NK-92 (cell line): Measurements from ENCODE around the gene RPS6KA2.
A peak's percentile ranks its signal among the peaks of the same experiment; 100 is the strongest.
"Not testable (repeated sequence)": the region's sequence is repeated elsewhere in the genome, so short reads cannot be mapped to it uniquely, and the experiment has no call there.

ENCODE experiments used
- DNase-seq: peaks from one replicate; lab custom pipeline; 2025; ENCODE audit not compliant: unreplicated experiment; lab: John Stamatoyannopoulos, UW

The RPS6KA2 gene

DNA sequence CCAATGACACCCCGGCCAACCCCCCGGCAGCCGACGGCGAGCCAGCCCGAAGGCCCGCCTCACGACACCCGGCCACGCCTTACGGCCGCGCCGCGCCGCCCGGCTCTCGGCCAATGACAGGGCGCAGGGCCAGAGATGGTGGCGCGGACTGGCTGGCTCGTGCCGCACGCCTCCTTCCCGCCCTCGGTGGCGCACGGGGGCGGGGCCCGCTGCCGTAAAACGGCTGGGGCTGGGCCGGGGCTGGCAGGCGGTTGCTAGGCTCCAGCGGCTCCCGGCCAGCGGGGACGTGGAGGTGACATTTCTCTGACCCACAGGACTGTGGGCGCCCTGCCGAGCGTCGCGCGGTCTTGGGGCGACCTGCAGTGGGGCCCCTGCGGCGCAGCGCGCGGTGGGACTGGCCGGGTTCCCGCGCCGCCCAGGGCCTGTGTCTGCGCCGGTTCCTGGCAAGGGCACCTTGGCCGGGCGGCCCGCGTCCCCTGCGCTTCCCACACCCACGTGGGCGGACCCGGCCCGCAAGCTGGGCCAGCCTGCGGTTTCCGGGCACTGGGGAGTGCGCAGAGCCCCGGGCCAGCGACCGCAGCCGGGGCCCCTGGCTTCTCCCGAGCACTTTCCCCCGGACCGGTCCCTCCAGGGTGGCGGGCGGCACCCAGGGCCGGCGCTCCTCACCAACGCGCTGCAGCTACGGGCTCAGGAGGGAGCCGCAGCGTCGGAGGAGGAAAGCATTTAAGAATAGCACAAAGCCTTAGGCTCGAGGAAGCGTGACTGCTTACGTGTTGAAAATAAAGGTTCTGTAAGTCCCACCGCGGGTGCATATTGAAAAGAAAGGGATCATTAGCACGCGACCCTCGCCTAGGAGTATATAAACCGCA, 243.9 kb downstream of the RPS6KA2 start, which contains the start of gene MPC1:
Gene MPC1, minus strand, starts transcription at position 8 of the 869 bp plus-strand sequence. CDS start 64 bp downstream, outside the sequence.
- peak; percentile 58 for DNase-seq

DNA sequence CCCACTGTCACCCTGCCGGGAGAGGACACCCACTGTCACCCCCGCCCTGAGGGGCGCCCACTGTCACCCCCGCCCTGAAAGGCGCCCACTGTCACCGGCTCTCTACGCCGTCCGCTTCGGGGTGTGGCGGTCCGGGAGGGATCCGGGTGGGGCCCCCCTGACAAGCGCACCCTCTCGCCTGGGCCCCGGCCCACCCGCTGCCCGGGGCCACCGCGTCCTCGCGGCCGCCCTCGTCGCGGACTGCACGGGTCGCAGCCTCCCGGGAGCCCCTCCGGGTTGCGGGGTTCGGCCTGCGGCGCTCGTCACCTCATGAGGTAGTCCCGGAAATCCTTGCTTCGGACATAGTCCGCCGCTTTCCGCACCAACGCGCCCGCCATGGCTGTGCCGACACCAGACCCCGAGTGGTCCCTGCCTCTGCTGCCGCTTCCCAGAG, 244.5 kb downstream of the RPS6KA2 start:
- DNase-seq, result no peak

DNA sequence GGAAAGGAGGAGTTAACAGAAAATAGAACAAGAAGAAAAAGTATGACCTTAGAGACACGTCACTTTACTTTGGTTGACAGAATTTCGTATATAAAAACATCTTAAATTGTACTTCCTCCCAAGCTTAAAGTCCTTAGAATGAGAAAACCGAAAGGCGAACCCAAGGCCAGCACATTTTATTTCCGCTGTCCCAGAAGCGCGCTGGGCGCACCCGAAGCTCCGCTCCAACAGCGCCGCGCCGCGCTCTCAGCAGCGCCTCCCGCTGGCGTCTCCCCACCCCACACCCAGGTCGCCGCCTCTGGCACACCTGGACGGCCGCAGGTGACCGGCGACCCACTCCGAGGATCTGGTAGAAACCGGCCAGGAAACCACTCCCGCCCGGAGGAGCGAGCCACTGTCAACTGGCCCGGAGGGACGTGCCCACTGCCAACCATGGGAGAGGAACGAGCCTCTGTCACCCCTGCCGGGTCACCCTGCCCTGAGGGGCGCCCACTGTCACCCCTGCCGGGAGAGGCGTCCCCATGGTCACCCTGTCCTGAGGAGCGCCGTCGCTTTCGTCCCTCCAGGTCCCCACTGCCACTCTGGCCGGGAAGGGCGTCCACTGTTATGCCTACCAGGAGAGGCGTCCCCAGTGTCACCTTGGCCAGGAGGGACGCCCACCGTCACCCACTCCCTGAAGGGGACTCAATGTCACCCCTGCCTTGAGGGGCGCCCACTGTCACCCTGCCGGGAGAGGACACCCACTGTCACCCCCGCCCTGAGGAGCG, 245.1 kb downstream of the RPS6KA2 start:
- no peak for DNase-seq

DNA sequence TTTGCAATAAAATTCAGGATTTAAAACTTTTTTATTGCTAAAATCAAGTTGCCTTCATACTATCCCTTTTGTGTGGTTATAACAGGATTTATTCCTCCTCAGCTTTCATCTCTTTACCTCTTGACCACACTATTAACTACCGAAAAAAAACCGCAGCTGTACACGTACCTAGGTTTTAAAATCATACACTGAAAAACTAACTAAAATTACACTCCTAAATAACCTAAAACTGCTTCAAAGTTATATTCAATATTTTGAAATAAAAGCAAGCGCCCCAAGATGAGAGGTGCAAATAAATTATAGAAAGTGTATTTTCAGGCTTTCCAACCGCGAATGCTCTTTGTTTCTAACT, 245.7 kb downstream of the RPS6KA2 start:
- no peak for DNase-seq

DNA sequence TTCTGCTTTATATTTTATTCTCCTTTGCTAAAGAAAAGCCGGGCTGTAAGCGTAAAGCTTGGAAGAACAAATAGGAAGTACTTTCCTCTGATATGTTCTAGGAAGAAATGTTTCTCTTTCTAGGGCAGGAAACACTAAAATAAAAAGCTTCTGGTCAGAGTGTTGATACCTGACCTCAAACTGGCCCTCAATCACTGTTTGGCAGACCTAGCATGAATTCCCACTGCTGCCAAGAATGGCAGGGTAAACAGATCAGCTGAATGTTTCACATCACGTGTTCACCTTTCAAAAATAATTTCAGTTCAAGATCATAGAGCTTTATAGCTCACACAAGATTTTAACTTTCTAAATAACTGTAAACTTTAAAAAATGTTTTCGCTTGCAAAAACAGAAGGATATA, 247.3 kb downstream of the RPS6KA2 start:
- DNase-seq, result no peak

DNA sequence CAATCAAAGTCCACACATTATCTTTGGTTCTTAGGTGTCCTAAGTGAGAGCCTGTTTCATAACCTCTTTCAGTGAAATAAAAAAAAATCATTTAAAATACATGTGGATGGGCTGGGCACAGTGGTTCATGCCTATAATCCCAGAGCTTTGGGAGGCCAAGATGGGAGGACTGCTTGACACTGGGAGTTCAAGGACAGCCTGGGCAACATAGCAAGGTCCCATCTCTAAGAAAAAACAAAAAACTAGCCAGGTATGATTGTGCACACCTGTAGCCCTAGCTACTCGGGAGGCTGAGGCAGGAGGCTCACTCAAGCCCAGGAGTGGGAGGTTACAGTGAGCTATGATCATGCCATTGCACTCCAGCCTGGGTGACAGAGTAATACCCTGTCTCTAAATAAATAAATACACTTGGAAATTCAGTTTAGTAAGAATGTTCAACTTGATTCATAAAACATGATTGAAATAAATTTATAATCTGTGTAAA, 247.9 kb downstream of the RPS6KA2 start:
- DNase-seq, result no peak

DNA sequence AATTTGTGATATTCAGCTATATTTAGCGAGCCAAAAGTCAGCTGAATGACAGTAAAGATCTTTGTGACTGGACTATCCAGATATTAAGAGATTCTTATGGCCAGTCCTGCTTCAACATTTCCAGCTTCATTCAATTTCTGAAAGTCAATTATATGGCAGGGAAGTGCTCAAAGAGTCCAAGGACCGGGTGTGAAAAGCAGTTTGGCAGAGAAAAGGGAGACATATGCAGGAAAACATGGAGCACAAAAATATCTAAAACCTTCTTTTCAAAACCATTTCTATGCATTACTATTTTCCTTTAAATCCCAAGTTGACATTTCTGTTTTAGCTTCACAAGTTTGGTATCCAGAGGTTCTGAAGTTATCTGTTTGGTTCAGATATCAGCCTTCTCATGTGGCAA, 249.3 kb downstream of the RPS6KA2 start:
- no peak for DNase-seq

DNA sequence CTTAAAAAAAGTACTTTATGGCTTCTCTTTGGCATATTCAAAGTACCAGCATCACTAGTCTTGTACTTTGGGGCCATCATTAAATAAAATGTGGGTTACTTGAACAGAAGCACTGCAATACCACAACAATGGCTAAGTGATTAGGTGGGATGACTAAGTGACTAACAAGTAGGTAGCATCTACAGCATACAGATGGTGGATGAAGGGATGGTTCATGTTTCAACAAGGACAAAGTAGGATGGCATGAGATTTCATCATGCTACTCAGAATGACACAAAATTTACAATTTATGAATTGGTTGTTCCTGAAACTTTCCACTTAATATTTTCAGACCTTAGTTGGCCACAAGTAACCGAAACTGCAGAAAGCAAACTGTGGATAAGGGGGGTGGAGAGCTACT, 252.0 kb downstream of the RPS6KA2 start:
- no peak for DNase-seq

DNA sequence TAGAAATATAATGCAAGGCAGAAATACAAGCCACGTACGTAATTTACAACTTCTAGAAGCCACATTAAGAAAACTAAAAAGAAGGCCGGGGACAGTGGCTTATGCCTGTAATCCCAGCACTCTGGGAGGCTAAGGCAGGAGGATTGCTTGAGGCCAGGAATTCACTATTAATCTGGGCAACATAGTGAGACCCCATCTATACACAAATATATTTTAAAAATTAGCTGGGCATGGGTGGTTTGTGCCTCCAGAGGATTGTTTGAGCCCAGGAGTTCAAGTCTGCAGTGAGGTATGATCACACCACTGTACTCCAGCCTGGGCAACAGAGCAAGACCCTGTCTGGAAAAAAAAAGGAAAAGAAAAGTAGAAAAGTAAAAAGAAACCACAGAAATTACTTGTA, 256.6 kb downstream of the RPS6KA2 start:
- DNase-seq, result no peak

DNA sequence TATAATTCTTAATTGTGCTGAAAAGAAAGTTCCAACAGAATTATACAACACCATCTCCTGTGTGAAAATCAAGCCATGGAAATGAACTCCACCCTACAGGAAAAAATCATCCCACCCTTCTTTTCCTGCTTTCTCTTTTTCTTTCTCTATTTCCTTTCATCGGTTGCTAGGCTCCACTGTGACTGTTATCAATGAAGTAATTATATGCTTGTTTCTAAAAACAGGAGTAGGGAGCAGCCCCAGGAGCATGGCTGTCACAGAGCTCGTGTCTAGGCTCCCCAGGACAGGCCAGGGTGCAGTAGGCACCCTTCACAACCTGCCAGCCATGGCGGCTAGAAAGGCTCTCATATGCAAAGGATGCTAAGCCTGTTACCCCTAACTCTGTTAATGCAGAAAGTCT, 257.3 kb downstream of the RPS6KA2 start:
- no peak for DNase-seq

DNA sequence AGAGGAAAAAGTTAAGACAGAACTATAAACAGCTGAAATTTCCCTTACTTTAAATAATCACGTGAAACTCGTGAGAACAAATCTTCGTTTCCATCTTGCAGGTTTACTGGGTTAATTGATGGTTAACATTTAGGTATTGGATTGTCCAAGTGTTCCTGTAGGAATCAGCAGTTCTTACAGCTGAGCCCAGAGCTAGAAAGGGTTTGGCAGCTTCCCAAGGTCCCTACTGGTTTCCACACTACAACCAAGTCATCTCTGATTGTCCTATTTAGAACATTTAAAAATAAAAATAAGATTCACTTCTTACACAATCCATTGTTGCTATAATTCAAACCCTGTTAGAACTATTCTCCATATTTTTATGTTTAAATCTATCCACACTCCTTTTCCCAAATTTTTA, 260.1 kb downstream of the RPS6KA2 start:
- DNase-seq, result no peak

DNA sequence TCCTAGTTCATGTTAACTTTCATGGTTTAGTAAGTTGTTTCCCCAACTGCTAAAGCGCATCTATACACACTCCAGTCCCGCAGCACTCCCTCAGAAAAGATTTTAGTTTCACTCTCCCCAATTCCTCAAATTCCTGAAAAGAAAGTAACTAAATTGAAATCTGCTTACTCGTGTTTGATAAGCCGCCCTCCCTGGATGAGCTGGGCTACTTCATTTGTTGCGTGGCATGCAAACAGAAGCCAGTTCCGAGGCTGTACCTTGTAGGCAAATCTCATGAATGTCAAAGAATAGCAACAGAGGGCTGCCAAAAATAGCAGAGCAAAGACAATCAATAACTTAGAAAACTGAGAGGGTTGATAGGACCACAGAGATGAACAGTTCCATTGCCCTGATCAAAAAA, 261.2 kb downstream of the RPS6KA2 start:
- no peak for DNase-seq

DNA sequence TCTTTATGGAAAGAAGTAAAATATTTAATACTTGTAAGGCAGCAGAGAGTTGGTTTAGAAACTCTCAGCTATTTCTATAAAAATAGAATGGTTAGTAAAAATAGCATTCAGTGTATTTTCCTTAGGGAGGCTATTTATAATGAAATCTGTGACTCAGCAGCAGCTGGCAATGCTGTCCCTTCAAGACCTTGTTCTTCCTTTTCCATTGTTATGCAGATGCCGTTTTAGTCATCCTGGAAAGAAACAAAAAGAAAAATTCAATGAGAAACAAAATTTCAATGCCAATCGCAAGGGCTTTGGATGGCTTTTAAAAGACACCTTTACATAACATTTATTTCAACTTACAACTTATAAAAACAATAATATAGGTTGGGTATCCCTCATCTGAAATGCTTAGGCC, 261.8 kb downstream of the RPS6KA2 start:
- no peak for DNase-seq

DNA sequence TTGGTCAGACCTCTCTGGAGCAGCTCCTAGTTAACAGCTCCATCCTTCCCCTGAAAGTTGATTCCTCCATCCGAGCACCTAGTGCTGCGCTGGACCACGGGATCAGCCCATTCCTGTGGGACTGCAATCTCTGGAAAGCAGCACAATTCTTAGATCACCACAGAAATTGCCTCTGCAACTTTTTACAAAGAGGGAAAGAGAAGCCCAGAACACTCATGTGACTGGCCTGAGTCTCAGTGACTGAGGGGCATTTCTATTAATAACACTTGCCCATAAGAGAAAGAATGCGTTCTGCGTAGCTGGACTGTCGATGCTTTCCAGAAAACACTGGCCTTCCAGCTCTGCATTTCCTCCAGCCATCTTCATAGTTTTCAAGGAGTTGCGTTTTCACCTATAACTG, 262.6 kb downstream of the RPS6KA2 start:
- no peak for DNase-seq

DNA sequence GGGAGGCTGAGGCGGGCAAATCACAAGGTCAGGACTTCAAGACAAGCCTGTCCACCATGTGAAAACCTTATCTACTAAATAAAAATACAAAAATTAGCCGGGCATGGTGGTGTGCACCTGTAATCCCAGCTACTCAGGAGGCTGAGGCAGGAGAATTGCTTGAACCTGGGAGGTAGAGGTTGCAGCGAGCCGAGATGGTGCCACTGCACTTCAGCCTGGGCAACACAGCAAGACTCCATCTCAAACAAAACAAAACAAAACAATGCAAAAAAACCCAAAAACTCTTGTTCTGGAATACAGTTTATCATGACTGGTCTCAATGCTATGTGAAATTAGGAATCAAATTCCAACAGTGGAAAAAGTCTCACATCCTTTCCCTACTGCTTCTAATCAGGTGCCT, 264.6 kb downstream of the RPS6KA2 start:
- DNase-seq, result not testable (repeated sequence)

DNA sequence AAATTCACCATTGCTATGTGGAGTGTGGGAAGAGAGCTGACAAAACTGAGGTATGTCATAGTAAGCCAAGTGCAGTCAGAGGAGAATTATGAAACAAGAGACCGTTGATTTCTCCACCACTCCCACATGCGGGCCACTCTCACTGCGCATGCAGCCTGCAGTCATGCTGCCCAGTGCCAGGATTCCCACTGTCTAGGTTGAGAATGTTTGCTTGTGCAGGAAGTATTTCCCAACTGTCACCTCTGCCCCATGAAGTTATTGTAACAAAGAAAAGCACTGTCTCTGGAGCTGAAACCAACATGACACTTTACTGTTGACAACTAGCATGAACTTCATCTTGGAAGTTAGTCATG, 266.0 kb downstream of the RPS6KA2 start:
- DNase-seq, result no peak

DNA sequence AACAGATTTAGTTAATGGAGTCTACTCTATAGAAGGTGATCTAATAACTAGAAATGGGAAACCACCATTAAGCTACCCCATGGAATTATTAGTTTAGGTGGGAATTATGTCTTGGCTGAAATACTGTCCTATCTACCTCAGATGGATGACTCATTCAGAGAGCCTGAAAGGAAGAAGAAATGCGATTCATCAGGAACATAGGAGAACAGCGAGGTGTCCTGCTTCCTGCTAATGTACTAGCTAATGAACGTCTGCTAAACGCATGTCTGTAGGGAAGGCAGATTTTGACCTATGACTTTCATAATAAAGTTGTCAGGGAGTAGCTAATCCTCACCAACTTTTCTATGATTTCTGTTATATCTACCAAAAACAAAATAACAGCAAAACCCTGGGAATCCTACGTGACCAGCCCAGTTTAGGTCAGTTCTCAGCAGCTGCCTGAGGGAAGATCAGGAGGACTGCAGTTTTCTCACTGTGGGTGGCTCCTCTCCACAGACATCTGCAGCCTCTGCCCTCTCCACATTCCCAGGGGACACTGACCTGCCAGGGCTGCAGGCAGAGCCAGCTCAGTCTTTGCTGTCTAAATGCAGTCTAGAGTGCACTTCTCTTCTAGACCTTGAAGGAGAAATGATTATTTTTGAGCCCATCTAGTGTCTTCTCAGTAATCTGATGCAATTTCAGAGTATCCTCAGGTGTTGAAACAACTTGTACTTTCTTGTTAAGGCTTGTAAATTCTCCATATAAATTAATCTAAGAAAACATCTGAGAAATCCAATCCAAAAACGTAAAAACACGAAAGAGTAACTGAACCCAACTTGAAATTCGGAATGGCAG, 266.6 kb downstream of the RPS6KA2 start:
- no peak for DNase-seq
